Ovary (tissue), 3 donors: ENCODE measurements around the gene RABEPK.

Source experiments
- CTCF ChIP-seq, 3 donors: fragments of 450-650 bp in 2 of 3; fragments of 200-600 bp in 1 of 3; IDR thresholded peaks; one replicate each; pipeline versions ENCODE4 v1.5.1 to v1.8.0; 2016 to 2022; ENCODE audit warnings: antibody characterized with exemption in 3 of 3, mild to moderate bottlenecking in 1 of 3
- POLR2A ChIP-seq: fragments of 450-650 bp; IDR thresholded peaks from one replicate; pipeline ENCODE4 v1.6.1; 2017; ENCODE audit warnings: antibody characterized with exemption, mild to moderate bottlenecking, moderate library complexity
- donor health status: DM: no; HTN: no; CAD: no.

- TF ChIP-seq CTCF (IDR thresholded peaks at IDR 0.05), result no peak
- no peak for TF ChIP-seq POLR2A
Observed at GRCh38 chr9:125218621-125219020, 18.3 kb downstream of the RABEPK start.
